Uterus (tissue), 4 donors: ENCODE data around the gene ECHDC1. TPM values are rescaled to one million over a fixed set of nuclear protein-coding genes. Genes with fewer than 3 reads are reported as not detected.

Source experiments
- DNase-seq, 2 donors: peaks; one replicate each; pipeline ENCODE4 v3.0.0-alpha.2; 2019 to 2020
- H3K27ac ChIP-seq, 2 donors: fragments of 200-600 bp; sonication (generic); 1 replicate in 1 of 2; 2 replicates in 1 of 2; pipeline ENCODE4 v1.5.1; 2016 to 2018
- H3K27me3 ChIP-seq, 2 donors: fragments of 200-600 bp; sonication (generic); one replicate each; pipeline ENCODE4 v1.5.1; 2018 to 2019; ENCODE audit warnings: control low read depth in 1 of 2
- H3K36me3 ChIP-seq, 2 donors: fragments of 200-600 bp; sonication (generic); one replicate each; pipeline ENCODE4 v1.5.1; 2019; ENCODE audit warnings: control low read depth in 1 of 2
- H3K4me1 ChIP-seq, 2 donors: fragments of 200-600 bp; sonication (generic); one replicate each; pipeline ENCODE4 v1.5.1; 2018 to 2019; ENCODE audit warnings: control low read depth in 1 of 2
- H3K4me3 ChIP-seq, 2 donors: fragments of 200-600 bp; sonication (generic); 1 replicate in 1 of 2; 2 replicates in 1 of 2; pipeline ENCODE4 v1.5.1; 2018 to 2019; ENCODE audit warnings: mild to moderate bottlenecking in 1 of 2
- H3K9me3 ChIP-seq, 2 donors: fragments of 200-600 bp; sonication (generic); one replicate each; pipeline ENCODE4 v1.5.1; 2019; ENCODE audit warnings: control low read depth in 1 of 2
- CTCF ChIP-seq, 4 experiments: fragments of 200-600 bp in 2 of 4; fragments of 450-650 bp in 2 of 4; sonication (generic) in 2 of 4; IDR thresholded peaks; one replicate each; pipeline ENCODE4 v1.5.1; 2016 to 2019; ENCODE audit warnings: antibody characterized with exemption in 4 of 4, mild to moderate bottlenecking in 2 of 4, moderate library complexity in 1 of 4
- POLR2A ChIP-seq, 2 donors: fragments of 450-650 bp; IDR thresholded peaks; one replicate each; pipeline ENCODE4 v1.6.1; 2016; ENCODE audit warnings: antibody characterized with exemption in 2 of 2, mild to moderate bottlenecking in 1 of 2, moderate library complexity in 1 of 2
- intact Hi-C: fragments of 100-400 bp; cut with DNase I; formaldehyde crosslinking; loops from one replicate; pipeline ENCODE4 v1.15.1; 2023; ENCODE audit warnings: low total_unique reads
- total RNA-seq, 4 donors: library from RNA; depleted of rRNA in 3 of 4; stranded (reverse); fragments of >200 nt in 3 of 4; gene quantifications; one replicate each; pipeline versions ENCODE4 v1.1.0 to v1.2.4, GENCODE V29; 2014 to 2023
- donor health status: DM: yes; HTN: yes; CAD: no.

The ECHDC1 gene
- total RNA-seq, 4 donors from 2014 or later, result 7.4 to 109 (median 18.5) TPM

- H3K27me3 ChIP-seq, result no peaks in the 10 kb centered on the region
- no peaks in the 10 kb centered on the region for H3K4me1 ChIP-seq
- DNase-seq, result no peak
- H3K9me3 ChIP-seq, result no peaks in the 10 kb centered on the region
- intact Hi-C loops, result no loop called here
- TF ChIP-seq CTCF (IDR thresholded peaks at IDR 0.05), result no peak
- TF ChIP-seq POLR2A (IDR thresholded peaks at IDR 0.05), result no peak
- H3K4me3 ChIP-seq, result no peak overlapping the region
- no peaks in the 10 kb centered on the region for H3K36me3 ChIP-seq
- H3K27ac ChIP-seq, result no peak overlapping the region
Measured at GRCh38 chr6:127328043-127328609, 15.3 kb downstream of the ECHDC1 start.

- intact Hi-C loops, result no loop called here
- no peak for TF ChIP-seq POLR2A (IDR thresholded peaks at IDR 0.05)
- TF ChIP-seq CTCF (IDR thresholded peaks at IDR 0.05), result no peak
- DNase-seq, result no peak
- no peaks in the 10 kb centered on the region for H3K9me3 ChIP-seq
- H3K36me3 ChIP-seq, result no peaks in the 10 kb centered on the region
- no peak overlapping the region for H3K4me3 ChIP-seq
- no peak overlapping the region for H3K27ac ChIP-seq
- no peaks in the 10 kb centered on the region for H3K27me3 ChIP-seq
- no peaks in the 10 kb centered on the region for H3K4me1 ChIP-seq
Measured at GRCh38 chr6:127319686-127320085, 23.7 kb downstream of the ECHDC1 start.

GRCh38 chr6:127317388-127318128 is 25.9 kb downstream of the ECHDC1 start:
- Histone ChIP-seq H3K9me3 (no peaks in the 10 kb centered on the region), H3K4me1 (no peaks in the 10 kb centered on the region), H3K4me3 (no peak overlapping the region), H3K36me3 (no peaks in the 10 kb centered on the region), H3K27me3 (no peaks in the 10 kb centered on the region), H3K27ac (no peak overlapping the region)
- intact Hi-C loops, result no loop called here
- no peak for DNase-seq
- TF ChIP-seq CTCF (IDR thresholded peaks at IDR 0.05) (no peak), POLR2A (IDR thresholded peaks at IDR 0.05) (no peak)

GRCh38 chr6:127305741-127306140 is 37.7 kb downstream of the ECHDC1 start:
- no peak for TF ChIP-seq POLR2A (IDR thresholded peaks at IDR 0.05)
- Histone ChIP-seq H3K27me3 (no peaks in the 10 kb centered on the region), H3K9me3 (no peaks in the 10 kb centered on the region), H3K27ac (no peak overlapping the region), H3K4me3 (no peak overlapping the region), H3K36me3 (no peaks in the 10 kb centered on the region), H3K4me1 (no peaks in the 10 kb centered on the region)
- intact Hi-C loops, result no loop called here
- DNase-seq, result no peak

GRCh38 chr6:127303917-127304316 is 39.5 kb downstream of the ECHDC1 start:
- Histone ChIP-seq H3K4me1 (no peaks in the 10 kb centered on the region), H3K27ac (no peak overlapping the region), H3K27me3 (no peaks in the 10 kb centered on the region), H3K9me3 (no peaks in the 10 kb centered on the region), H3K36me3 (no peaks in the 10 kb centered on the region), H3K4me3 (no peak overlapping the region)
- DNase-seq, result no peak
- TF ChIP-seq CTCF (IDR thresholded peaks at IDR 0.05) (no peak), POLR2A (IDR thresholded peaks at IDR 0.05) (no peak)
- intact Hi-C loops, result no loop called here
